Panc1 (cell line): Measurements from ENCODE around the gene SIRPB2. TPM values are rescaled to one million over a fixed set of nuclear protein-coding genes. Genes with fewer than 3 reads are reported as not detected.

Experiments
- ATAC-seq: fragments of 200-7000 bp; cut with Tn5 transposase; 2 replicates; pipeline ENCODE4 v1.9.1; 2020; ENCODE audit warnings: mild to moderate bottlenecking, moderate library complexity
- BruUV-seq: library from RNA; stranded (reverse); fragments of 400-500 nt; replicated peaks from 2 replicates; lab custom pipeline; 2021; lab: Mats Ljungman, UMichigan
- CTCF ChIA-PET: fragments of 300-600 bp; sonication (Branson Sonifier 250); formaldehyde crosslinking; loops from one replicate; lab custom pipeline; 2022; ENCODE audit warnings: antibody characterized with exemption; lab: Charles Lee
- POLR2A ChIA-PET: fragments of 300-600 bp; sonication (Branson Sonifier 250); formaldehyde crosslinking; loops from one replicate; lab custom pipeline; 2022; ENCODE audit warnings: antibody characterized with exemption; lab: Charles Lee
- DNase-seq: peaks from one replicate; pipeline ENCODE4 v3.0.0-alpha.2; 2010; ENCODE audit warnings: low read depth, low spot score
- H3K27ac ChIP-seq: 2 replicates; pipeline ENCODE4 v1.5.1; 2011; ENCODE audit warnings: mild to moderate bottlenecking, low read length, inconsistent platforms
- H3K27me3 ChIP-seq: fragments of 200-500 bp; sonication (Bioruptor generic); 2 replicates; pipeline ENCODE4 v1.6.0; 2014; ENCODE audit warnings: low read length, inconsistent platforms; ENCODE audit not compliant: control insufficient read depth, insufficient read depth
- H3K36me3 ChIP-seq: fragments of 200-500 bp; sonication (Bioruptor generic); 2 replicates; pipeline ENCODE4 v1.5.1; 2014; ENCODE audit warnings: inconsistent platforms, mild to moderate bottlenecking, low read length, moderate library complexity; ENCODE audit not compliant: control insufficient read depth, insufficient read depth
- H3K4me1 ChIP-seq: 2 replicates; pipeline ENCODE4 v1.5.1; 2011; ENCODE audit warnings: inconsistent platforms, mild to moderate bottlenecking, low read length, moderate library complexity; ENCODE audit not compliant: control insufficient read depth, insufficient read depth
- H3K4me3 ChIP-seq, 2 experiments: 2 replicates each; pipeline ENCODE4 v1.5.1; 2011 to 2012; ENCODE audit warnings: low read depth in 2 of 2, low read length in 2 of 2, mild to moderate bottlenecking in 2 of 2, inconsistent platforms in 1 of 2, moderate library complexity in 1 of 2
- H3K9me3 ChIP-seq: fragments of 200-500 bp; sonication (Bioruptor generic); 2 replicates; pipeline ENCODE4 v1.5.1; 2014; ENCODE audit warnings: low read depth, mild to moderate bottlenecking, inconsistent platforms, low read length, moderate library complexity; ENCODE audit not compliant: control insufficient read depth, insufficient read depth
- CTCF ChIP-seq: fragments of 450-650 bp; IDR thresholded peaks from 2 replicates; pipeline ENCODE4 v1.5.1; 2017; ENCODE audit warnings: mild to moderate bottlenecking
- POLR2AphosphoS5 ChIP-seq: IDR thresholded peaks from 2 replicates; pipeline ENCODE4 v1.6.1; 2012; ENCODE audit warnings: mild to moderate bottlenecking, low read depth, low read length, moderate library complexity
- REST ChIP-seq, 2 experiments: IDR thresholded peaks; 2 replicates each; pipeline ENCODE4 v1.6.1; 2011 to 2012; ENCODE audit warnings: low read depth in 2 of 2, control low read depth in 1 of 2, low read length in 1 of 2, mild to moderate bottlenecking in 1 of 2, moderate library complexity in 1 of 2; ENCODE audit not compliant: insufficient read depth in 1 of 2
- SIN3A ChIP-seq: IDR thresholded peaks from 2 replicates; pipeline ENCODE4 v1.6.1; 2012; ENCODE audit warnings: low read depth, mild to moderate bottlenecking, low read length, moderate library complexity, borderline replicate concordance; ENCODE audit not compliant: insufficient read depth
- TCF7L2 ChIP-seq: IDR thresholded peaks from 2 replicates; pipeline ENCODE4 v1.6.1; 2011; ENCODE audit warnings: mild to moderate bottlenecking, low read depth, low read length, inconsistent platforms
- in situ Hi-C: cut with HindIII; loops from 2 replicates; pipeline ENCODE4 v1.10.0; 2016; ENCODE audit warnings: low sequenced_read_pairs, low pct_unique_long_range_greater_than_20kb
- intact Hi-C: fragments of 100-400 bp; cut with micrococcal nuclease; formaldehyde crosslinking; loops from one replicate; pipeline ENCODE4 v1.10.0; 2022; ENCODE audit not compliant: unreplicated experiment
- total RNA-seq: library from RNA; stranded (reverse); gene quantifications from one replicate; pipeline ENCODE4 v1.2.1, GENCODE V29; 2021; ENCODE audit not compliant: unreplicated experiment

Gene SIRPB2
- total RNA-seq, 1 experiment from 2014 or later, result not detected

- H3K36me3 ChIP-seq, result no peaks in the 10 kb centered on the region
- H3K4me3 ChIP-seq, result no peak overlapping the region
- ATAC-seq, result peak; percentile 79; the same call in 1 of the 2 replicates
- in situ Hi-C loops (no loop called here), intact Hi-C loops (loop anchor here (10.0 kb wide), 1 partner anchor 264 kb away; no protein-coding TSS in a partner anchor)
- peaks cover 5% of the 10 kb centered on the region; the same call in 1 of the 2 replicates for H3K4me1 ChIP-seq
- ChIA-PET CTCF (interaction anchor here (0.5 to 2.7 kb wide), 4 partner anchors 19 to 1375 kb away, joined by 3 to 11 read pairs (median 4); no protein-coding TSS in a partner anchor), POLR2A (no interaction called here)
- H3K9me3 ChIP-seq, result no peaks in the 10 kb centered on the region
- peak; percentile 46 for DNase-seq
- H3K27me3 ChIP-seq, result no peaks in the 10 kb centered on the region
- H3K27ac ChIP-seq, result no peak overlapping the region
- TF ChIP-seq CTCF (no peak), SIN3A (no peak), POLR2AphosphoS5 (no peak), TCF7L2 (no peak), REST (IDR thresholded peaks at IDR 0.05; ENCODE audit: insufficient read depth in 1 of 2, low read depth in 2 of 2, low read length in 1 of 2) (no peak)
- no TSS peak for BruUV-seq
Observed at GRCh38 chr20:1478566-1478965, 12.7 kb downstream of the SIRPB2 start.

- TF ChIP-seq POLR2AphosphoS5, result no peak
- TF ChIP-seq TCF7L2, result no peak
- TF ChIP-seq SIN3A, result no peak
- TF ChIP-seq REST (IDR thresholded peaks at IDR 0.05; ENCODE audit: insufficient read depth in 1 of 2, low read depth in 2 of 2, low read length in 1 of 2), result no peak
- no peak for TF ChIP-seq CTCF
- Histone ChIP-seq H3K36me3 (no peaks in the 10 kb centered on the region), H3K4me3 (no peak overlapping the region), H3K27ac (no peak overlapping the region), H3K4me1 (peaks cover 5% of the 10 kb centered on the region; the same call in 1 of the 2 replicates), H3K27me3 (no peaks in the 10 kb centered on the region), H3K9me3 (no peaks in the 10 kb centered on the region)
- ChIA-PET POLR2A (no interaction called here), CTCF (interaction anchor here (0.5 to 2.7 kb wide), 4 partner anchors 20 to 1376 kb away, joined by 3 to 11 read pairs (median 4); no protein-coding TSS in a partner anchor)
- ATAC-seq (no peak; the same call in 1 of the 2 replicates), DNase-seq (no peak)
- no TSS peak for BruUV-seq
- intact Hi-C loops (loop anchor here (10.0 kb wide), 1 partner anchor 263 kb away; no protein-coding TSS in a partner anchor), in situ Hi-C loops (no loop called here)
Observed at GRCh38 chr20:1477896-1478490, 13.2 kb downstream of the SIRPB2 start.
